AG09319 (cell line): ENCODE data around the gene GP9.

Experiments
- DNase-seq: peaks from one replicate; pipeline ENCODE4 v3.0.0-alpha.2; 2010; ENCODE audit warnings: low read depth; ENCODE audit errors: extremely low read depth
- TF ChIP-seq, protein P1 (sequence below): IDR thresholded peaks from 2 replicates; pipeline ENCODE4 v1.5.1; 2011; ENCODE audit warnings: low read depth, mild to moderate bottlenecking, inconsistent platforms, low read length, moderate library complexity

The GP9 gene

DNA sequence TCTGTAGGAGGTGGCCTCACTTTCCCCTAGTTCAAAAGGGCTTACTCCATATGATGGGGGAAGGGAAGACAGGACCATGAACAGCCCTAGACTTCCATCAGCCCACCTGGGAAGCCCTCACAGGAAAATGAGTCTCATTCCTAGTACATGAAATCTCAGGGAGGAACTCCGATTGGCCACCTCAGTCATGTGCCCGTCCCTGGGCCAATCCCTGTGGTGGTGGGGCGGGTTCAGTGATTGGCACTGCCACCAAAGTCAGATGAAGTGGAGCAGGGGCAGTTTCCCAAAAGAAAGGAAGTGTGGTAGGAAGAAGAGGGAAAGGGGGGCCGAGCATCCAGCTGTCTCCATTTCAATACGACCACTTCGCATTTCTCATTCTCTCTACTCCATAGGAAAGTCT, 25.9 kb upstream of the GP9 start:
- no peak for DNase-seq

DNA sequence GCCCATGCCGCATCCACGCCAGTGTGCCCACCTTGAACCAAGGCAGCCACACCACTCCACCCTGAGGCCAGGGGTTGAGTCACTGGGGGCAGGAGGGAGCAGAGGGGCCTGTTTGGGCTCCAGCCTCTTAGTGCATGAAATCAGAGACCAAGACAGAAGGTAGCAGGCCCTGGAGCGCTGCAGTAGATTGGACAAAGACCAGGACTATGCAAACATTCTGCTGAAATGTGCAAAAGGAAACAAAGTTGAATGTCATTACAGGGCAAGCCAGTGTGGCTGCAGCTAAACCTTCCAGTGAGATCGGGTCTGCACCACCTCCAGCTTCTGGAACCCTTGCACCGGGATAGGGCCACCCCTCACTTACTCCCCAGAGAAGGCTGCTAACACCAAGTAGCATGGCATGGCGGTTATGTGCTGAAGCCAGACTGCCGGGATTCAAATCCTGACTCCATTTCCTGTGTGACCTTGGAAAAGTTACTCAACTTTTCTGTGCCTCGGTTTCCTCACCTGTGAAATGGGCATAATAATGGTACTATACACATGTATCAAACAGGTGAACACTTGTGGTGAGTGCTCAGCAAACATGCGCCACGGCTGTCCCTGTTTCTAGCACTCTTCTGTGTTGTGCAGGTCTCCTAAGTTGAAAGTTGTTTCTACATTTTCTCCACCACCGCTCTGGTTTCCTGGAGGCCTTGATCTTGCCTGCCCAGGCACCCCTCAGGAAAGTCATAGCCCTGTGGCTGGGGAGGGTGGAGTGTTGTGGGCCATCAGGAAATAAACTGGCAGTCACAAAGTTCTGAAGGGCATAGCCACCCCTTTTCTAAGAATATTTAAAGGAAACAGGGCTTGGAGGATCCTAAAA, 25.0 kb upstream of the GP9 start:
- no peak for DNase-seq
- TF ChIP-seq, protein P1, sequence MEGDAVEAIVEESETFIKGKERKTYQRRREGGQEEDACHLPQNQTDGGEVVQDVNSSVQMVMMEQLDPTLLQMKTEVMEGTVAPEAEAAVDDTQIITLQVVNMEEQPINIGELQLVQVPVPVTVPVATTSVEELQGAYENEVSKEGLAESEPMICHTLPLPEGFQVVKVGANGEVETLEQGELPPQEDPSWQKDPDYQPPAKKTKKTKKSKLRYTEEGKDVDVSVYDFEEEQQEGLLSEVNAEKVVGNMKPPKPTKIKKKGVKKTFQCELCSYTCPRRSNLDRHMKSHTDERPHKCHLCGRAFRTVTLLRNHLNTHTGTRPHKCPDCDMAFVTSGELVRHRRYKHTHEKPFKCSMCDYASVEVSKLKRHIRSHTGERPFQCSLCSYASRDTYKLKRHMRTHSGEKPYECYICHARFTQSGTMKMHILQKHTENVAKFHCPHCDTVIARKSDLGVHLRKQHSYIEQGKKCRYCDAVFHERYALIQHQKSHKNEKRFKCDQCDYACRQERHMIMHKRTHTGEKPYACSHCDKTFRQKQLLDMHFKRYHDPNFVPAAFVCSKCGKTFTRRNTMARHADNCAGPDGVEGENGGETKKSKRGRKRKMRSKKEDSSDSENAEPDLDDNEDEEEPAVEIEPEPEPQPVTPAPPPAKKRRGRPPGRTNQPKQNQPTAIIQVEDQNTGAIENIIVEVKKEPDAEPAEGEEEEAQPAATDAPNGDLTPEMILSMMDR = no peak

More for the DNA sequence above, 25.9 kb upstream of the GP9 start:
- TF ChIP-seq, protein P1 = no peak

DNA sequence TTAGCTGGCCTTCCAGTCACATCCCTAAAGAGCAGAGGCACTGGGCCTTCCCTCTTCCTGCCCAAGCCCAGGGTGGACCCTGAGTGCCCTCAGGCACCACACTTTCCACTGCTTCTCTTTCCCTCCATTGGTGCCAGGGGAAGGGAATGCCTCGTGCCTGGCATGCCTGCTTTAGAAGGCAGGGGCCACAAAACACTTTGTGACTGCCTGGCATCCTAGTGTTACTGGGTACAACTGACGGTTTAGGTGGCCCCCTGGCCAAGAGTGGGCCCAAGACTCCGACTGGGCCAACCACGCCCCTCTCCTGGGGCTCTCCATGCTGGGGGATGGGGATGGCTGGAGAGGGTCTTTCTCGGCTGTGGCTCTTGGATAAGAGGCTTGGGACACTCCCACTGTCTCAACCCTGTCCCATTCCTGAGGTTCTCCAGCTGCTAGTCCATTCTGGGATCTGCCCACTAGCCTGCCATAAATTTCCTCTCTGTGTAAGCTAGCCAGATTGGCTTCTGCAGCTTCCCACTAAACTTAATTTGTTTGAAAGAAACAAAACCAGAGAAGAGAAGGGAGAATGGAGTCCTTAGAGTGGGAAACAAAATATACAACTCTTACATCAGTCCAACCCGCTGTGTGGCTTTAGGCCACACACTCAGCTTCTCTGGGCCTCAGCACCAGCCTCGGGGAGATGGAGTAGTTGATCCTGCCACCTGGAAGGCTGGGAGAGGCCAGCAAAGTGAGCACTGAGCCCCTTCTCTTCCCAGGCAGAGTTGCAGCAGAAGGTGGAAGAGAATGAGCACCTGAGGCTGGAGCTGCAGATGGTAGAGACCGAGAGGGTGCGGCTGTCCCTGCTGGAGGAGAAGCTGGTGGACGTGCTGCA, 24.1 kb upstream of the GP9 start:
- TF ChIP-seq, protein P1 = no peak
- no peak for DNase-seq

DNA sequence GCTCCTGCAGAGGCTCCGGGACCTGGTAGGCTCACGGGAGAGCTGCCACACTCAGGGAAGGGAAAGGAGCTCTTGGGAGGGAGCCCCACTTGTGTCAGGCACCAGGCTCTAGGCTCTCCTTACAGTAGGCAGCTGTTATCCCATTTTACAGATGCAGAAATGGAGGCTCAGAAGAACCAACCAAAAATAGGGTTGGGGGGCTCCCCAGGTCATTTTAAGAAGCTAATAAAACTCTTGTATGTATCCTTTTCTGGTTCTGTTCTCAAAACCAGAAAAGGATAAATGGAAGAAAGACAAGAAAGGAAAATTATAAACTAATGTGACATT, 23.5 kb upstream of the GP9 start:
- no peak for DNase-seq
- TF ChIP-seq, protein P1 = no peak

DNA sequence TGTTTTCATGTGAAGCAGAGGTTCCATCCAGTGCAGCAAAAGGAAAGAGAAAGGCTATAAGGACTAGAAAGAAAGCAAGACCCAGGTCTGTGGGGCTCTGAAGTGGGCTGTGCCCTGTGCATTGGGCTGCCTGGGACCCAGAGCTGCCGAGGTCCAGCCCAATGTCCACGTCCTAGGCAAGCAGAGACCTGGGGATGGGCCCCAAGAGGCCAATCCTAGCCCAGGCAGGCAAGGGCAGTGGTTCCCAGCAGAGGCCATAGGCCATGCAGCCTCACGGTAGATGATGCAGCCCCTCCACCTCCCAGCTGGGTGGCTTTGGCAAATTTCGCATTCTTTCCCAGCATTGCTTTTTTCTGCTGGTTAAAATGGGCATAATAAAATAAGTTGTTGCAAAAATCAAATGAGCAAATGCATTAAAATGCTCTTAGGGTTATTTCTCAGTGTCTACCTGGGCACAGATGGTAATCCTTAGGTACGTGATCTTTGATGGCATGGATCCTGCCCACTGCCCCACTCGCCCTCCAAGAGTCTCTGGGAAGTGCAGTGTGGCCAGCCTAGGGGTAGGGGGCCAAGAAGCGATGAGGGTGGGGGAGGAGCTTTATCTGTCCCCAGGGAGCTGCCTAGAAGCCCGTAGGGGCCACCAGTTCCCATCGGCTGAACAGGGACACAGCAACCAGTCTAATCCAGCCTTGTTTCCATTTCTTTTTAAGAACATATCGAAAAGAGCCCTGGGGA, 22.3 kb upstream of the GP9 start:
- no peak for DNase-seq
- TF ChIP-seq, protein P1 = no peak

DNA sequence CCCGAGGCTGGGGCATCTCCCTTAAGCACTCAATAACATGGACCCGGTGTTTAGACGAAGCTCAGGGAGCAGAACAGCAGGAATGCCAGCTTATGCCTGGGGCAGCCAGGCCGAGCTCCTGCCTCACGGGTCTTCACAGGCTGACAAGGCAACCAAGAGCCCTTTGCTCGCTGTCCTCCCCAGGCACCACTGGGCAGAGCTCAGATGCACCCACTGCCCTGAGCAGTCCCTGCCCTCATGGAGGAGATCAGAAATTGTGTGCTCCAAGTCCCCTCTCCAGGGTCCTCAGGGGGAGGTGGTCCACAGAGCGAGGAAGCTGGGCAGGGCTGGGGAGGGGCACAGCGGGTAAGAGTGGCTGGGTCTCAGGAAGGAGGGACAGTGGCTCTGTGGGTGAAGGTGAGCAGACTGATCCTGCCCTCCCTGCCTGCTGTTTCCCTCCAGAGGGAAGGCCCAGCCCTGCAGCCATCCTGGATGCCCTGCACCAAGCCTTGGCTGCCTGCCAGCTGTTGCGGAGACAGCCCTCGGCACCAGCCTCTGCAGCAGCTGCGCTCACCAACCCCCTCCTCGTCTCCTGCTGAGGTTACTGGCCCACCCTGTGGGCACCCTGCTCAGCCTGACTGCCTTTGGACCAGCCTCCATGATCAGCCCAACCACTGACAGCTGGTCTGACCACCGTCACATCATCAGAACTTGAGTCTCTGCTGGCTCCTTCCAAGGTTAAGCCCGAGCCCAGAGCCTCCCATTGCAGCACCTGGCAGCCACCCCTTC, 21.1 kb upstream of the GP9 start:
- DNase-seq = no peak

More for the DNA sequence above, 21.1 kb upstream of the GP9 start:
- TF ChIP-seq, protein P1 = no peak
